Mucosa of descending colon (tissue), 3 donors: Measurements from ENCODE around the gene ANK3. TPM values are rescaled to one million over a fixed set of nuclear protein-coding genes. Genes with fewer than 3 reads are reported as not detected.

ENCODE experiments used
- ATAC-seq: fragments of 200-7000 bp; cut with Tn5 transposase; one replicate; pipeline ENCODE4 v1.9.1; 2020; ENCODE audit warnings: mild to moderate bottlenecking, moderate library complexity
- DNase-seq, 3 donors: peaks; one replicate each; pipeline ENCODE4 v3.0.0-alpha.2; 2020
- H3K36me3 ChIP-seq: fragments of 200-600 bp; one replicate; pipeline ENCODE4 v1.8.0; 2021; ENCODE audit warnings: low read depth, mild to moderate bottlenecking
- H3K4me1 ChIP-seq: fragments of 200-600 bp; one replicate; pipeline ENCODE4 v1.8.0; 2021; ENCODE audit warnings: low read depth, mild to moderate bottlenecking
- H3K4me3 ChIP-seq: fragments of 200-600 bp; one replicate; pipeline ENCODE4 v1.8.0; 2021; ENCODE audit warnings: mild to moderate bottlenecking
- H3K9me3 ChIP-seq: fragments of 200-600 bp; one replicate; pipeline ENCODE4 v1.8.0; 2021; ENCODE audit warnings: mild to moderate bottlenecking
- intact Hi-C, 2 donors: fragments of 100-400 bp; cut with DNase I in 1 of 2; cut with micrococcal nuclease in 1 of 2; formaldehyde crosslinking; loops; one replicate each; pipeline versions ENCODE4 v1.11.0 to v1.11.1; 2022; cut with DNase I, micrococcal nuclease
- total RNA-seq, 3 donors: library from RNA; stranded (reverse); fragmentation: NEBNext Ultra II Directional in 2 of 3; extraction: Animal tissue kit (Norgen Biotek cat#: 25700) in 2 of 3; gene quantifications; one replicate each; pipeline versions ENCODE4 v1.2.1 to v1.2.4, GENCODE V29; 2021 to 2023
- TF ChIP-seq, protein P1 (sequence below): fragments of 200-600 bp; IDR thresholded peaks from one replicate; pipeline ENCODE4 v1.8.0; 2022; ENCODE audit warnings: antibody characterized with exemption, mild to moderate bottlenecking
- donor health status: DM: no; HTN: no; CAD: no; lungs with moderate emphysema.
- donor health status: DM: no; HTN: no; CAD: no.
- donor health status: DM: no; HTN: yes; CAD: no.

ANK3 gene
- total RNA-seq, 3 donors from 2014 or later: 67.7 to 145 (median 74.0) TPM

DNA sequence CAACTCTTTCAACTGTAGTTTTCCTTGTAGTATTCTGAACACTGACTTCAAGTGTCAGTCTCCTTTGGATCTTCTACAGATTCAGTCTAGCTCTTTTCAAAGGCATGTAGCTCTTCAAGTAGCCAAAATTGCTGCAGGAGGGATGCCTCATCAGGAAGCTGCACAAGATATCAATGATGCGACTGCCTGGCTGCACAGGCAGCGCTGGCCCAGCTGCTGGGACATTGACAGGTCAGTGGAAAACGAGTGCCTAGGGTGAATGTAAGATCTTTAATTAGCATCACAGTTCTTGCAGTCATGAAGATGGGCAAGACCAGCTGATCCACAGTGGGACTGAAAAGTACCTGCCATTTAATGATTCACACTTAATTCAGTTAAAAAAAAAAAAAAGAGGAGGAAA, 167.6 kb downstream of the ANK3 start:
- Histone ChIP-seq H3K4me1 (no peaks in the 10 kb centered on the region), H3K4me3 (no peak overlapping the region), H3K36me3 (no peaks in the 10 kb centered on the region), H3K9me3 (no peaks in the 10 kb centered on the region)
- ATAC-seq: no peak
- DNase-seq: no peak
- TF ChIP-seq, protein P1, sequence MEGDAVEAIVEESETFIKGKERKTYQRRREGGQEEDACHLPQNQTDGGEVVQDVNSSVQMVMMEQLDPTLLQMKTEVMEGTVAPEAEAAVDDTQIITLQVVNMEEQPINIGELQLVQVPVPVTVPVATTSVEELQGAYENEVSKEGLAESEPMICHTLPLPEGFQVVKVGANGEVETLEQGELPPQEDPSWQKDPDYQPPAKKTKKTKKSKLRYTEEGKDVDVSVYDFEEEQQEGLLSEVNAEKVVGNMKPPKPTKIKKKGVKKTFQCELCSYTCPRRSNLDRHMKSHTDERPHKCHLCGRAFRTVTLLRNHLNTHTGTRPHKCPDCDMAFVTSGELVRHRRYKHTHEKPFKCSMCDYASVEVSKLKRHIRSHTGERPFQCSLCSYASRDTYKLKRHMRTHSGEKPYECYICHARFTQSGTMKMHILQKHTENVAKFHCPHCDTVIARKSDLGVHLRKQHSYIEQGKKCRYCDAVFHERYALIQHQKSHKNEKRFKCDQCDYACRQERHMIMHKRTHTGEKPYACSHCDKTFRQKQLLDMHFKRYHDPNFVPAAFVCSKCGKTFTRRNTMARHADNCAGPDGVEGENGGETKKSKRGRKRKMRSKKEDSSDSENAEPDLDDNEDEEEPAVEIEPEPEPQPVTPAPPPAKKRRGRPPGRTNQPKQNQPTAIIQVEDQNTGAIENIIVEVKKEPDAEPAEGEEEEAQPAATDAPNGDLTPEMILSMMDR: no peak
- intact Hi-C loops: no loop called here

DNA sequence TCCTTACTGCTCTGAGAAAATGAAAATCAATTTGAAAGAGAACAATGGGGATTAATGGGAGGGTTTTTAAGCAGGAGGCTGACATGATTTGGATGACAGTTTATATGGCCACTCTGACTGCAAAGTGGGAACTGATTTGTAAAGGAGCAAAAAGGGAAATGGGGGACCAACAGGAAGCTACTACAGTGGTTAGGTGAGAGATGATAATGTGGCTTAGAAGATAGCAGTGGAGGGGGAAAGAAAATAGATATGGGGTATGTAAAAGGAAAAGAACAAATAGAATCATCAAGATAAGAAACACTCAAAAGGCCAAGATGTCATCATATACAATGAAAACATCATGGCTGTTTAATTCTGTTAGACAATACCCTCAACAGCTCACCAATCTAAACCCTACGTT, 177.5 kb downstream of the ANK3 start:
- Histone ChIP-seq H3K4me1 (peaks cover under 1% of the 10 kb centered on the region), H3K36me3 (no peaks in the 10 kb centered on the region), H3K9me3 (no peaks in the 10 kb centered on the region), H3K4me3 (no peak overlapping the region)
- ATAC-seq: no peak
- TF ChIP-seq, protein P1: no peak
- intact Hi-C loops: loop anchor here in 1 of 2 donors (10.0 kb wide), 1 partner anchor 223 kb away; no protein-coding TSS in a partner anchor
- no peak for DNase-seq

DNA sequence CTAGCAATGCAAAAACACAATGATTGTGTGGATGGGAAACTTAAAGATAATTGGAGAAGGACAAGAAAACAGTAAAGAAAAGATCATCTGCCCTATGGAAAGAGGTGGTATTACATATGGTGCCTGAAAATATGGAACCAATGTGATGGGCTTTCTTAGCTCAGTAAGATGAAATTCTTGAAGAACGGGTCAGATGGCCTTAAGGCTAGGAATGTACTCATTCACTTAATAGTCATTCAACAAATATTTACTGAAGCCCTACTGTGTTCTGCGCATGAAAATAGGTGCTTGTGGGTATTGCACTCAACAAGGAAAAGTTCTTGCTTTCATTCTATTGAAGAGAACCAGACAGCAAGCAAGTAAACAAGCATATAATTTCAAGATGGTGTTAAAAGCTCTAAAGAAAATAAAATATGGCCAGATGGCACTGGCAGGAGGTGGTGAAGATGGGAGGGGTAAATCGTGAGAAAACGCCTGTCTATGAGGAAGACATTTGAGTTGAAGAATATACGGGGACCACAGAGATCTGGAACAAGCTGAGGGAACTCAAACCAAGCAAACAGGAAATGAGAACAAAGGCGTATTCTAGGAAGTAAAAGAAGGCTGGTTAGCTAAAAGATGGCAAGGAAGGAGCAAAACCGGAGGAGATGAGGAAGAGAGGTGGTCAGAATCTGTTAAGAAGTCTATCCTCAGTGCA, 179.7 kb downstream of the ANK3 start:
- Histone ChIP-seq H3K4me3 (no peak overlapping the region), H3K36me3 (no peaks in the 10 kb centered on the region), H3K4me1 (peaks cover 6% of the 10 kb centered on the region), H3K9me3 (no peaks in the 10 kb centered on the region)
- TF ChIP-seq, protein P1: no peak
- DNase-seq: no peak
- ATAC-seq: no peak
- intact Hi-C loops: loop anchor here (5.0 to 10.0 kb wide), 3 partner anchors 93 to 225 kb away; no protein-coding TSS in a partner anchor

DNA sequence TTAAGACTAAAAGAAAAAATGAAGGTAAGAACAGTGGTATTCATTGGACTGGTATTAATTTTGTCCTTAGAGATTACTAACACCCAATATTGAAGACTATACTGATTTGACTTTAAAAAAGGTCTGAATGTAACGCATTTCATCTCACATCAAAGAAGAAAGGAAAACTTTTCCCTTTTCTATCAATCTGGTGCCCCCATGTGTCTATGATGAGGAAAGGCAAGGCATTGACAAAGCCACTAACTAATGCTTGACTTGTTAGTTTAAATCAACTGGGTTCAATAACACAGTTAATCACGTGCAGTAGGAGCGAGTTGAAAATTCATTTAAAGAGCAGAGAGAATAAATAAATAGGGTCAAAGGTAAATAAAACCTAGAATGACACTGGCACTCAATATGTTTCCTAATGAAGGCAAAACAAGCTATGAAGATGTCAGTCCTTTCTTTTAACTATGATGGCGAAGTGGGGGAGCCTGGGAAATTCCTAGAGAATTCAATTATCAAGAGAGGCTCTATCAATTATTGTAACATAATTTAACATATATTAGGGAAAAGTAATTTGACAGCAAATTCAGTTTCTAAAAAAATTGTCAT, 180.9 kb downstream of the ANK3 start:
- Histone ChIP-seq H3K36me3 (no peaks in the 10 kb centered on the region), H3K9me3 (no peaks in the 10 kb centered on the region), H3K4me1 (peaks cover 6% of the 10 kb centered on the region), H3K4me3 (no peak overlapping the region)
- DNase-seq (no peak), ATAC-seq (peak; percentile 43)
- intact Hi-C loops: loop anchor here (5.0 to 10.0 kb wide), 3 partner anchors 91 to 226 kb away; no protein-coding TSS in a partner anchor
- TF ChIP-seq, protein P1: peak; percentile 34

DNA sequence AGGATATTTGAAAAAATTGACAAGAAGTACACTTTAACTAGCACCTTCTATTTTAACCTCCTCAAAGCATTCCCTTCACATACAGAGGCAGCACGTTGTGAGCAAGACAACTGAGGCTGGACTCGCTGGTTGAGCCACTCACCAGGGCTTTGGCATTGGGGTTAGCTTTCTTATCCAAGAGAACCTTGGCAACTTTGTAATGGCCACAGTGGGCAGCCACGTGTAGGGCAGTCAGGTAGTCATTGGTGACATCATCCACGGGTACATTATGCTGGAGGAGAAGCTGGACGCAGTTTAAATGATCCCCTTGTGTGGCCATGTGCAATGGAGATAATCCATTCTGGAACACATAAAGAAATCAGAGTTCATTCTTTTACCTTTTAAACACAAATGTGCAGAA, 181.8 kb downstream of the ANK3 start:
- DNase-seq (no peak), ATAC-seq (no peak)
- no peak overlapping the region for H3K4me3 ChIP-seq
- H3K9me3 ChIP-seq: no peaks in the 10 kb centered on the region
- TF ChIP-seq, protein P1: no peak
- no peaks in the 10 kb centered on the region for H3K36me3 ChIP-seq
- intact Hi-C loops: loop anchor here (5.0 to 10.0 kb wide), 3 partner anchors 91 to 227 kb away; no protein-coding TSS in a partner anchor
- H3K4me1 ChIP-seq: peaks cover 6% of the 10 kb centered on the region
